Measurements from ENCODE around the gene GPRC5A.

DNA sequence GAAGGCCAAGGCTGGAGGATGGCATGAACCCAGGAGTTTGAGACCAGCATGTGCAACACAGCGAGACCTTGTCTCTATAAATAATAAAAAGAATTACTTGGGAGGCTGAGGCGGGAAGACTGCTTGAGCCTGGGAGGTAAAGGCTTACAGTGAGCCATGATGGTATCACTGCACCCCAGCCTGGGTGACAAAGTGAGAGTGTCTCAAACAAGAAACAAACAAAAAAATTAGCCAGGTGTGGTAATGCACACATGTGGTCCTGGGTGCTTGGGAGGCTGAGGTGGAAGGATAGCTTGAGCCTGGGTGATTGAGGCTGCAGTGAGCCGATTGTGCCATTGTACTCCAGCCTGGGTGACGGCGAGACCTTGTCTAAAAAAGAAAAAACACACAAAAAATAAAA, 1.7 kb upstream of the GPRC5A start:
- TF ChIP-seq, protein P1, sequence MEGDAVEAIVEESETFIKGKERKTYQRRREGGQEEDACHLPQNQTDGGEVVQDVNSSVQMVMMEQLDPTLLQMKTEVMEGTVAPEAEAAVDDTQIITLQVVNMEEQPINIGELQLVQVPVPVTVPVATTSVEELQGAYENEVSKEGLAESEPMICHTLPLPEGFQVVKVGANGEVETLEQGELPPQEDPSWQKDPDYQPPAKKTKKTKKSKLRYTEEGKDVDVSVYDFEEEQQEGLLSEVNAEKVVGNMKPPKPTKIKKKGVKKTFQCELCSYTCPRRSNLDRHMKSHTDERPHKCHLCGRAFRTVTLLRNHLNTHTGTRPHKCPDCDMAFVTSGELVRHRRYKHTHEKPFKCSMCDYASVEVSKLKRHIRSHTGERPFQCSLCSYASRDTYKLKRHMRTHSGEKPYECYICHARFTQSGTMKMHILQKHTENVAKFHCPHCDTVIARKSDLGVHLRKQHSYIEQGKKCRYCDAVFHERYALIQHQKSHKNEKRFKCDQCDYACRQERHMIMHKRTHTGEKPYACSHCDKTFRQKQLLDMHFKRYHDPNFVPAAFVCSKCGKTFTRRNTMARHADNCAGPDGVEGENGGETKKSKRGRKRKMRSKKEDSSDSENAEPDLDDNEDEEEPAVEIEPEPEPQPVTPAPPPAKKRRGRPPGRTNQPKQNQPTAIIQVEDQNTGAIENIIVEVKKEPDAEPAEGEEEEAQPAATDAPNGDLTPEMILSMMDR (conservative IDR thresholded peaks at IDR 0.05): no peak
- TF ChIP-seq ZFX (IDR thresholded peaks at IDR 0.05): no peak
